HepG2 (cell line): Measurements from ENCODE around the gene RPSA. TPM values are rescaled to one million over a fixed set of nuclear protein-coding genes. Genes with fewer than 3 reads are reported as not detected.

Experiments
- ATAC-seq: fragments of 200-7000 bp; cut with Tn5 transposase; 3 replicates; pipeline ENCODE4 v1.9.1; 2020; ENCODE audit warnings: mild to moderate bottlenecking, moderate library complexity
- BruUV-seq: library from RNA; stranded (reverse); fragments of 400-500 nt; replicated peaks from 2 replicates; lab custom pipeline; 2021; lab: Mats Ljungman, UMichigan
- CTCF ChIA-PET: fragments of 300-600 bp; formaldehyde crosslinking; extraction: SDS; loops from one replicate; lab custom pipeline; 2021; ENCODE audit warnings: low total read pairs, inconsistent platforms, low intra/inter-chr PET ratio; lab: Yijun Ruan, JAX
- POLR2A ChIA-PET: fragments of 350-600 bp; sonication (Branson Sonifier 250); formaldehyde crosslinking; loops from one replicate; lab custom pipeline; 2020; ENCODE audit warnings: antibody characterized with exemption, inconsistent platforms; lab: Yijun Ruan, JAX
- DNase-seq: peaks from one replicate; pipeline ENCODE4 v3.0.0-alpha.2; 2015; ENCODE audit warnings: low spot score
- FAIRE-seq: peaks from 3 replicates; lab custom pipeline; 2011; peaks lifted over from hg19 to GRCh38; lab: Jason Lieb, UNC
- H2AFZ ChIP-seq: one replicate; pipeline ENCODE4 v1.6.1; 2011; ENCODE audit warnings: low read length, inconsistent platforms
- H3K27ac ChIP-seq: fragments of 300-600 bp; 3 replicates; pipeline ENCODE4 v1.8.0; 2011; ENCODE audit warnings: mixed run types, mild to moderate bottlenecking, mixed read lengths, low read length, inconsistent platforms; ENCODE audit not compliant: insufficient read depth; ENCODE audit errors: extremely low read length
- H3K27me3 ChIP-seq, 2 experiments: fragments of 200-600 bp in 1 of 2; 2 replicates in 1 of 2; 3 replicates in 1 of 2; pipeline versions ENCODE4 v1.6.0 to v1.8.0; 2011; ENCODE audit warnings: low read length in 2 of 2, mild to moderate bottlenecking in 2 of 2, moderate library complexity in 2 of 2, inconsistent platforms in 1 of 2; ENCODE audit not compliant: insufficient read depth in 2 of 2, control insufficient read depth in 1 of 2
- H3K36me3 ChIP-seq, 2 experiments: fragments of 200-600 bp in 1 of 2; replicated peaks in 1 of 2; 2 replicates in 1 of 2; 3 replicates in 1 of 2; pipeline versions ENCODE4 v1.5.1 to v1.8.0; 2011; ENCODE audit warnings: low read length in 2 of 2, inconsistent platforms in 1 of 2; ENCODE audit not compliant: insufficient read depth in 2 of 2, control insufficient read depth in 1 of 2
- H3K4me1 ChIP-seq: 2 replicates; pipeline ENCODE4 v1.5.1; 2012; ENCODE audit warnings: low read length, inconsistent platforms; ENCODE audit not compliant: insufficient read depth
- H3K4me2 ChIP-seq: 2 replicates; pipeline ENCODE4 v1.6.0; 2011; ENCODE audit warnings: low read depth, low read length, inconsistent platforms
- H3K4me3 ChIP-seq, 3 experiments: fragments of 200-600 bp in 1 of 3; sonication (generic), shearing (Covaris generic) in 1 of 3; replicated peaks in 1 of 3; 2 replicates each; pipeline ENCODE4 v1.5.1; 2011 to 2016; ENCODE audit warnings: low read length in 3 of 3, inconsistent platforms in 2 of 3, low read depth in 2 of 3, mild to moderate bottlenecking in 2 of 3, control low read depth in 1 of 3, mixed read lengths in 1 of 3; ENCODE audit not compliant: insufficient read depth in 1 of 3
- H3K79me2 ChIP-seq: one replicate; pipeline ENCODE4 v1.6.1; 2011; ENCODE audit warnings: low read length, inconsistent platforms; ENCODE audit not compliant: insufficient read depth
- H3K9ac ChIP-seq: 2 replicates; pipeline ENCODE4 v1.6.0; 2011; ENCODE audit warnings: mild to moderate bottlenecking, low read depth, low read length, inconsistent platforms; ENCODE audit not compliant: insufficient read depth
- H3K9me3 ChIP-seq: 2 replicates; pipeline ENCODE4 v1.5.1; 2012; ENCODE audit warnings: mild to moderate bottlenecking, low read length
- H4K20me1 ChIP-seq: 2 replicates; pipeline ENCODE4 v1.6.0; 2011; ENCODE audit warnings: inconsistent platforms, mild to moderate bottlenecking, low read length, moderate library complexity; ENCODE audit not compliant: insufficient read depth
- CREM ChIP-seq, 2 experiments: sonication (generic) in 1 of 2; formaldehyde crosslinking in 1 of 2; IDR thresholded peaks; 2 replicates each; pipeline versions ENCODE4 v1.4.0 to v1.6.1; 2016 to 2020; ENCODE audit warnings: antibody characterized with exemption in 1 of 2, mild to moderate bottlenecking in 1 of 2, missing genetic modification reagents in 1 of 2
- FOSL2 ChIP-seq: sonication (generic); formaldehyde crosslinking; IDR thresholded peaks from 2 replicates; pipeline ENCODE4 v1.4.0; 2020; ENCODE audit warnings: missing genetic modification reagents
- LCORL ChIP-seq, 2 experiments: fragments of 450-650 bp in 1 of 2; sonication (generic) in 1 of 2; formaldehyde crosslinking in 1 of 2; IDR thresholded peaks; 2 replicates each; pipeline versions ENCODE4 v1.5.0 to v1.6.1; 2017 to 2020; ENCODE audit warnings: antibody characterized with exemption in 1 of 2, missing genetic modification reagents in 1 of 2
- PRDM4 ChIP-seq: sonication (generic); formaldehyde crosslinking; IDR thresholded peaks from 2 replicates; pipeline ENCODE4 v1.9.0; 2021; ENCODE audit warnings: missing genetic modification reagents, borderline replicate concordance
- ZMYM2 ChIP-seq: sonication (generic); formaldehyde crosslinking; IDR thresholded peaks from 2 replicates; pipeline ENCODE4 v1.8.0; 2022; ENCODE audit warnings: mild to moderate bottlenecking, missing genetic modification reagents
- ZNF207 ChIP-seq: fragments of 450-650 bp; IDR thresholded peaks from 2 replicates; pipeline ENCODE4 v1.6.1; 2016; ENCODE audit warnings: antibody characterized with exemption, borderline replicate concordance
- ZNF329 ChIP-seq: sonication (generic); formaldehyde crosslinking; IDR thresholded peaks from 2 replicates; pipeline ENCODE4 v1.9.0; 2021; ENCODE audit warnings: low read depth, mild to moderate bottlenecking, missing genetic modification reagents
- ZNF543 ChIP-seq: sonication (generic); formaldehyde crosslinking; IDR thresholded peaks from 2 replicates; pipeline ENCODE4 v1.4.0; 2020; ENCODE audit warnings: mild to moderate bottlenecking, missing genetic modification reagents
- ZNF564 ChIP-seq: sonication (generic); formaldehyde crosslinking; IDR thresholded peaks from 2 replicates; pipeline ENCODE4 v1.8.1; 2023; ENCODE audit warnings: mild to moderate bottlenecking, missing genetic modification reagents
- ZNF576 ChIP-seq: sonication (generic); formaldehyde crosslinking; IDR thresholded peaks from 2 replicates; pipeline ENCODE4 v1.4.0; 2020; ENCODE audit warnings: mild to moderate bottlenecking, missing genetic modification reagents
- ZNF713 ChIP-seq: sonication (generic); formaldehyde crosslinking; IDR thresholded peaks from 2 replicates; pipeline ENCODE4 v1.4.0; 2020; ENCODE audit warnings: mild to moderate bottlenecking, missing genetic modification reagents
- WGBS: methylation state at CpG from one replicate; pipeline ENCODE4 v1.1.6; 2017; ENCODE audit warnings: low lambda C conversion rate; 5-methylcytosine and 5-hydroxymethylcytosine counted together
- in situ Hi-C: cut with HindIII; loops from 2 replicates; pipeline ENCODE4 v1.10.0; 2017; ENCODE audit warnings: low pct_unique_long_range_greater_than_20kb; ENCODE audit not compliant: extremely low pct_ligation_motif_present
- intact Hi-C: fragments of 100-400 bp; cut with micrococcal nuclease; formaldehyde crosslinking; loops from one replicate; pipeline ENCODE4 v1.10.0; 2022; ENCODE audit not compliant: unreplicated experiment
- polyA plus RNA-seq, 8 experiments: library from polyadenylated mRNA; depleted of rRNA in 3 of 8; stranded (reverse) in 7 of 8; unstranded in 1 of 8; fragments of >200 nt; fragmentation: Illumina TruSeq in 4 of 8; extraction: Trizol in 4 of 8; gene quantifications; 2 replicates each; pipeline versions ENCODE4 v1.2.1 to v1.2.3, GENCODE V29; 2011 to 2016; ENCODE audit warnings: low read depth in 4 of 8, missing spikeins in 1 of 8, mixed read lengths in 1 of 8; ENCODE audit not compliant: insufficient read depth in 1 of 8
- total RNA-seq, 5 experiments: library from RNA; depleted of rRNA; stranded (reverse); fragments of >200 nt; fragmentation: Illumina TruSeq; extraction: Trizol; gene quantifications; 2 replicates each; pipeline ENCODE4 v1.2.3, GENCODE V29; 2016; ENCODE audit warnings: low read depth in 1 of 5
- TF ChIP-seq, protein P1 (sequence below): IDR thresholded peaks from 2 replicates; pipeline ENCODE4 v1.6.1; 2016; ENCODE audit warnings: low read depth, borderline replicate concordance

RPSA gene
- total and polyA plus RNA-seq, 2 of the 13 experiments (the other 11 are each of a cell fraction or from before 2014, with no cell fraction given) = 1,683 to 3,226 TPM

GRCh38 chr3:39419742-39420315 is 13.3 kb downstream of the RPSA start (continued):
- TF ChIP-seq ZNF207 (no peak), LCORL (IDR thresholded peaks at IDR 0.05) (no peak), LCORL (CRISPR knock-in tag; IDR thresholded peaks at IDR 0.05) (no peak), ZNF713 (no peak)
- TF ChIP-seq, all 625 proteins: peak for 0

DNA sequence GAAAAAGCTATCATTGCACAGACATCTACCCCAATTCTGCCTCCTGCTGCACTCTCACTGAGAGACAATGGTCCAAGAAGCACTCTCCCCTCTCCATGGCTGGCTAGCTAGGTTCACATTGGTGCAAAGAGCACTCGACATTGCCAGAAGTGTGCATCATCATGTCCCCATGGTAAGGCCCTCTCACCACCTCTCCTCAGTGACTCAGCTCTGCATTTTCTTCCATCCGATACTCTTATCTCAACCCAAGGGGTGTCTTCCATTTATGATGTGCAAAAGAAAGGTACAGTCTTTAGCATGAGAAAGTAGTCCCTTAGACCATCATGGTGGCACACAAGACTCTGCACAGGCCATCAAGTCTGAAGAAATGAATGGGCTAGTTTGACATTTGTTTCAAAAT is 14.0 kb downstream of the RPSA start:
- Histone ChIP-seq H3K27me3 (no peaks in the 10 kb centered on the region), H3K4me1 (no peaks in the 10 kb centered on the region), H3K9ac (no peak overlapping the region), H3K4me2 (no peak overlapping the region), H3K9me3 (no peaks in the 10 kb centered on the region), H3K36me3 (no peaks in the 10 kb centered on the region), H3K27ac (no peak overlapping the region), H3K79me2 (no peaks in the 10 kb centered on the region), H2AFZ (no peak overlapping the region), H3K4me3 (no peak overlapping the region), H4K20me1 (no peaks in the 10 kb centered on the region)
- ATAC-seq (no peak), FAIRE-seq (no peak), DNase-seq (no peak)
- ChIA-PET CTCF (no interaction called here), POLR2A (no interaction called here)
- no peak for TF ChIP-seq ZNF564
- WGBS = 58% methylated on average over 2 of the region's 2 CpGs
- intact Hi-C loops (no loop called here), in situ Hi-C loops (no loop called here)
- no TSS peak for BruUV-seq

- ChIA-PET CTCF (no interaction called here), POLR2A (no interaction called here)
- intact Hi-C loops = no loop called here
- Histone ChIP-seq H2AFZ (no peak overlapping the region), H3K4me3 (no peak overlapping the region), H3K27ac (no peak overlapping the region), H4K20me1 (no peaks in the 10 kb centered on the region), H3K79me2 (no peaks in the 10 kb centered on the region), H3K36me3 (no peaks in the 10 kb centered on the region), H3K4me1 (no peaks in the 10 kb centered on the region), H3K9me3 (no peaks in the 10 kb centered on the region), H3K27me3 (no peaks in the 10 kb centered on the region; a peak in 1 of 5 replicates), H3K9ac (no peak overlapping the region), H3K4me2 (no peak overlapping the region)
- in situ Hi-C loops = no loop called here
- FAIRE-seq (no peak), DNase-seq (no peak), ATAC-seq (no peak)
- WGBS = 0% methylated on average over 1 of the region's 1 CpG
- no TSS peak for BruUV-seq
- TF ChIP-seq ZNF576 (CRISPR knock-in tag) (no peak), FOSL2 (CRISPR knock-in tag) (no peak), PRDM4 (no peak), ZNF543 (CRISPR knock-in tag) (no peak), ZMYM2 (CRISPR knock-in tag) (no peak), CREM (IDR thresholded peaks at IDR 0.05) (no peak), CREM (CRISPR knock-in tag; IDR thresholded peaks at IDR 0.05) (no peak), ZNF329 (CRISPR knock-in tag) (no peak)
- TF ChIP-seq, protein P1, sequence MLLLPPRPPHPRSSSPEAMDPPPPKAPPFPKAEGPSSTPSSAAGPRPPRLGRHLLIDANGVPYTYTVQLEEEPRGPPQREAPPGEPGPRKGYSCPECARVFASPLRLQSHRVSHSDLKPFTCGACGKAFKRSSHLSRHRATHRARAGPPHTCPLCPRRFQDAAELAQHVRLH (CRISPR knock-in tag) = no peak
Observed at GRCh38 chr3:39423436-39423970, 17.0 kb downstream of the RPSA start.
